Inflammatory macrophage treated with lipopolysaccharide for 4 hours (primary cell): ENCODE data around the gene ACO1.
A peak's percentile ranks its signal among the peaks of the same experiment; 100 is the strongest.

Experiments used
- DNase-seq: peaks from one replicate; pipeline ENCODE4 v3.0.0-alpha.2; 2020

The ACO1 gene

DNA sequence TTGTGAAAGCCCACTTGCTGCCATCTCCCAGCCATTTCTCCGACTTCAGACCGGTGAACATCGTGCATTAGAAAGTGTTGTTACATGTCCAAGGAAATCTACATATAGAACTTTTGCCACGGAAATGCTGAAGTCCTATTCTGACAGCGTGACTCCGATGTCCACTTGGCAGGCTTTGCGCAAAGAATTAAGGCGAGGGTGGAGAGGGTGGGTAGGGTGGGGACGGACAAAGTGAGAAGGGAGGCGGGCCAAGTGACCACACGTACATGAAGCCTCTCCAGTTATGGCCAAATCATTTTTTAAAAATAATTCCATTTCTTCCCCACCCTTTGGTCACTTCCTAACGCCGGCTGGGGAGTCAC is 460 bp upstream of the ACO1 start:
- no peak for DNase-seq

DNA sequence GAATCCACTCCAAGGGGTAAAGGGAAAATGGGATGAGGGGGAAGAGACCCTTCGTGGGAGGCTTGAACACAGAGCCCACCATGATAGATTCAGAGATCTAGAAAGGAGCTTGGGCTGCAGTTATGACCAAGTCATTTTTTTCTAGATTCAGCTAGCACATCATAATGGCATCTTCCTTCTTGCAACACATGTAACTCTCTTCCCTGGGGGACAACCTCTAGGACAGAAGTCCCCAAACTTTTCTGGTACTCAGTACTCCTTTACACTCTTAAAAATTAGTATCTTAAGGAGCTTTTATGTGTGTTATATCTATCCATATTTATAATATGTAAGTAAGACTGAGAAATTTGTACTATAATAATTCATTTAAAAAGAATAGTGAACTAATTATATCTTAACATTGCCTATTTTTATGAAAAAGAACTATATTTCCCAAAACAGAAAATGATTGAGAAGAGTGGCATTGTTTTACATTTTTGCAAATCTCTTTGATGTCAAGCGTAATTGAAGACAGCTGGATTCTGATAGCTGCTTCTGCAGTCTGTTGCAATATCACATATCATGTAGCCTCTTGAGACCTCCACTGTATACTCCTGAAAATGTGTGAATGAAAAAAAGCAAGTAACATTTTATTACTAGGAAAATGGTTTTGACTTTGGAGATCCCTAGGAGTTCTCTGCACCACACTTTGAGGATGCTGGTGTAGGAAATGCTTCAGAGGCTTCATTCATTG is 875 bp downstream of the ACO1 start:
- peak; percentile 22 for DNase-seq

DNA sequence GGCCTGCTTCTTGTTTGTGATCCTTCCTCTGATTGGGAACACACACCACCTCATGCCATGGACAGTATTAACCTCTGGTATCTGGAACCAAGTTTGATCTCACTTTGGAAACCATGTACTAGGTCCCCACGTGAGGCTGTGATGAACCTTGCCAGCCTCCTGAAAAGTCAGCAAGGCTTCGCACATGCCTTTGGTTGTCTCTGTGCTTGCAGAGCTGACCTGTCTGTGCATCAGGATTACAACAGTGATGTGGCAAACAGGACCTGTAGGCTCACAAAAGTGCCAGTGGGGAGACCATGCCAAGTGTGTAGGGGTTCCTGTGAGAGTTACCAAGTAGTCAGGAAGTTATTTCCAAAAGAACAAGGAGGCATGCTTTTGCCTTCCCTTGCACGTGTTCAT is 1.4 kb downstream of the ACO1 start:
- DNase-seq, result no peak

DNA sequence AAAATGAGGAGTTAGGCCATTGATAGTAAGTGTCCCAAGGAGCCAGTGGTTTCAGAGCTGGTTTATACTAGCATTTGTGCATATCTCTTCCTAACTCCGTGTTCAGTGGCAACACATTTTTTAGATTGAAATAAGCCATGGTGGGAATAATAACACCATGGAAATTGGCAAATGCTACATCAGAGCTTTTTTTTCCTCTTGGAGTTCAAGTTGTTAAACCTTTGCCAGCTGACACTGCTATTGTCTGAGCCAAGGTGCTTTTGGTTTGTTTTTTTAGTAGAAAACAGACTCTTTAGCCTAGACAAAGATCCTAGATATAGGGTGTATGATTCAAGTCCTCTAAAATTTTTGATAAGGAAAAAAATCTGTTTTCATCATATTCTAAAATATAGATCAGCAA is 2.8 kb downstream of the ACO1 start:
- no peak for DNase-seq

DNA sequence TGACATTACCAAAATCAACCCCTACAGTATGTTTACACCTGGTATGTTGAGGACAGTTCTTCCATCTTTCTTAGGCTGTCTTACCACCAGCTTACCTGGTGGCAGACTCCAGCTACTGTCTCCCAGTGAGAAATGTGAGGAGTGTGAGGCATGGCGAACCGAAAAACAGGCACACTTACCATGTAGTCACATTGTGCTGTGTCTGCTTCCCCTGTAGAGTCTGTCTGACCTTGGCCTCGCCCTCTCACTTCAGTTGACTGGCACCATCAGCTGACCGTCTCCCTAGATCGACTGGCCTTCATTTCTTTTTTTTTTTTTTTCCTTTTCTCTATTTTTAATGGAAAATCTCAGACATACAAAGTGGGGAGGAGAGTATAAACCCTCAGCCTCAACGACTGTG is 4.9 kb downstream of the ACO1 start:
- no peak for DNase-seq

DNA sequence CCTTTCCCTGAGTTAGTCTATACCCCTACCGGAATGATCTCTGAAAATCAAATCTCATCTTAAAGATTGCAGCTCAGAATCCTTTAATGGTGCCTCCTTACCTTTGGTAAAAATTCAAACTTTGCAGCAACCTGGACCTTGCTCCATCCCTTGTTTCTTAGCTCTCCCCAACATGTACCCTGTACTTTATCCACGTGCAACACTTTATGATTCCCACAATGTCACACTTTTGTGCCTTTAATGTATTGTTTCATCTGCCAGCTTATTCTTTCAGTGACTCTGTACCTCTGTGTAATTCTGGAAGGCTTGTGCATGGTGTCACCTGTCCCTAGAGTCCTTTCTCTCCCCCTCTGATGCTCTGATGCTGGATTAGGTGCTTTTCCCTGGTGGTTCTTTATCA is 9.5 kb downstream of the ACO1 start:
- no peak for DNase-seq

DNA sequence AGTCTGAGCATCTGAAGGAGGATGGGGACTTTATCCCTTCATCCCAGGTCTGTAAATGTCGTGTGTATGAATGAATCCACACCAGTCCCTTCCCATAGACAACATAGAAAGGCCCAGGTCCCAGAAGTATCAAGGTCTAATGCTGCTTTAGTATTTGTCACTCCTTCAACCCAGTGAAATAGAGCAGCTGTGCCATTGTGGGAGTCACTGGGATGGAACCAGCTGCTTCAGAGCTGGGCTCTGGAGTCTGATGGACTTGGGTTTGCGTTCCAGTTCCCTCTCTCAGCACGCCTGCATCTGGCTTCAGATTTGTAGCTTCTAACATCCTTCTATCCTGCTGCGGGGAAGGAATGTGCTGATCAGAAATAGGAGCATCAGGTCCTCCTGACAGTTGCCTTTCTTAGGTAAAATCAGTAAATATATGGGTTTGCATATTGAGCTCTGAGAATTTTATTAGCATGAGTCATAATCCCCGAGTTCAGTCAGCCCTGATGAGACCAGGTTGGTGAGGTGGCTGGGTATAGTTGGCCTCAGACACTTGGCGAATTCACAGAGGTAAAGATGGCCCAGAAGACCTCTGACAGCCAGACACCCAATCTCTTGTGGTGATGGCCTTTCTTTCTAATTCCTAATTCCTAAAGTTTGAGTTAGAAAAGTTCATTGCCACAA is 10.1 kb downstream of the ACO1 start:
- no peak for DNase-seq

DNA sequence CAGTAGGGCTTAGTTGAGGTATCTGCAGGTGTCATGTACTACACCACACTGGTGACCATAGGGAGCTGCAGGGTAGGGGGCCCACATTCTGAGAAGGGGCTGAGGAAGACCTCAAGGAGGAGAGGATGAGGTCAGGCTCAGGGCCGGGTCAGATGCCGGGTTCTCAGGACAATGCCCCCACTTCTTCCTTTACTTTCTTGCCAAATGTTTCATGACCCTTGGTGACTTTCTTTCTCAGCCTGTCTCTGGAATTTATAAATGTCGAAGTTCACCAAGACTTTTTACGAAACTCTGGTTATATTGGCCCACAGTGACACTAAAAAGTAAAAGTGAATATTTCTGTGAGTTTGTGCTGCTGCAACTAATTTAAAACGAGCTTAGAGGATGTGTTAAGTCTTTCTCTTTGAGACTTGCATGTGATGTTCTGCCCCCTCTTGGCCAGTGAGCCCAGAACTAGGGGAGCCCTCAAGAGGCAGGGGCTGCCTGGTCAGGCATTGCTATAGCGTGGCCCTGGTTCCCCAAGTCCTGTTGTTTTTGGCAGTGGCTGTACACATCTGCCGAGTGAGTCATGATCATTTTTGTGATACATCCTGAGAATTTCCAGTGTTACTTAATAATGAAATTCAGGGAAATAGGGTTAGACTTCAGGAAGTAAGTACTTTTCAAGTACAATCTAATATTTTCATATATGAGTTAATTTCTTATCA is 11.2 kb downstream of the ACO1 start:
- DNase-seq, result peak; percentile 94

DNA sequence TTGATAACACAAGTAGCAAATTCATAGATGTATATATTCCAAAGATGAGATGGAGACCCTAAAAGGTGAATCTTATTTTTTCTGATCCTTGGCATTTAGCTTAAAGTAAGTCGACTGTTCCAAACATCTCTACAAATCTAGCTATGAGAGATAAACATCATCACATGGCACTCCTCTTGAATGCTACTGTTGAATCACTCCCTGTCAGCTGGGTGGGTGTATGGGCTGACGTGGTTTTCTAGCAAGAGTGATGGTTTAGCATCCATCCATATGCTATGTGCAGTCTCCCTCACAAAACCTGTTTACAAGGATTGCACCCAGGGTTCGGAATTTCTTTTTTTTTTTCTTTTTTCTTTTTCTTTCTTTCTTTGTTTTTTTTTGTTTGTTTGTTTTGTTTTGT is 13.8 kb downstream of the ACO1 start:
- peak; percentile 63 for DNase-seq

DNA sequence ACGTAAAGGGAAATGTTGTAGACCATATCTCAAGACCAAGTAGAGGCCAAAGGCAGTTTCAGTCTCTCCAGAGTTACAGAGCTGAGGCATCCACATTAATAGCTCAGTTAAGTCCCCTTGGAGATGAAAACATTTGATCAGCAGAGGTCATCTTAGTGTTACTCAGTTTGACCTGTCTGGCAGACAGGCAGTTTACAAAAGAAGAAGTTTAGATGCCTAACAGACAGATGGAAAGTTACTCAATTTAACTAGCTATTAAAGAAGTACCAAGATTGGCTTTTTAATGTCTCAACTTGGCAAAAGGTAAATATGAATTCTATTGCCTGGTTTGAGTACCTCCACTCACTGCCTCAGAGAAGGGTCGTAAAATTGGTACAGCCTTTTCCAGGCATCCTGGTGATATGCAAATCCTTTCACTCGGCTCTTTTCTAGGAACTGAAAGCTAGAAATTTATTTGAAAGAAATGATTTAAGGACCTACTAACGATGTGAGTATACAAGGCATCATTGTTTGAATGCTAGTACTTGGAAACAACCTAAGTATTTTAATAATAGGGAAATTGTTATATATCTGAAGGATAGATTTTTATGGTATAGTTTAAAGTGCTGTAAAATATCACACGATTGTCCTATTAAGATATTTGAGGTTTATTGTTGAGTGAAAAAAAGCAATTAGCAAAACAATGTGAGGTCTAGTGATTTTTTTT is 14.8 kb downstream of the ACO1 start:
- peak; percentile 71 for DNase-seq

DNA sequence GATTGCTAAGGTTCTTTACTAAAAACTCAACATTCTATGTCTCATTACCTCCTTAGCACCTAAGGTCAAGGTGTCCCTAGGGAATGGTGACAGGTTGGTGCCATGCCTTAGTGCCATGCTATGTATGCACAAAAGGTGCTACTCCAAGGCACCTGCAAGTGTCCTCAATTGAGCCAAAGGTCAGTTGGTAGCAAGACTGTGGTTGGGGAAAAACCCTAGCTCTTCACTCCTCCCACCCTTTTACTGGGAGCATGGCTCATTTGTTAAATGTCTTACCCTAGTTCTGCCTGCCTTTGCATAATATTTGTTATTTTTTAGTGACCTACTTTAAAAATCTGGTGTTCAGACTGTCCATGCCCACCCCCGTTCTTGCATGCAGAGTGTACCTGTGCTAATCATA is 17.0 kb downstream of the ACO1 start:
- peak; percentile 63 for DNase-seq

DNA sequence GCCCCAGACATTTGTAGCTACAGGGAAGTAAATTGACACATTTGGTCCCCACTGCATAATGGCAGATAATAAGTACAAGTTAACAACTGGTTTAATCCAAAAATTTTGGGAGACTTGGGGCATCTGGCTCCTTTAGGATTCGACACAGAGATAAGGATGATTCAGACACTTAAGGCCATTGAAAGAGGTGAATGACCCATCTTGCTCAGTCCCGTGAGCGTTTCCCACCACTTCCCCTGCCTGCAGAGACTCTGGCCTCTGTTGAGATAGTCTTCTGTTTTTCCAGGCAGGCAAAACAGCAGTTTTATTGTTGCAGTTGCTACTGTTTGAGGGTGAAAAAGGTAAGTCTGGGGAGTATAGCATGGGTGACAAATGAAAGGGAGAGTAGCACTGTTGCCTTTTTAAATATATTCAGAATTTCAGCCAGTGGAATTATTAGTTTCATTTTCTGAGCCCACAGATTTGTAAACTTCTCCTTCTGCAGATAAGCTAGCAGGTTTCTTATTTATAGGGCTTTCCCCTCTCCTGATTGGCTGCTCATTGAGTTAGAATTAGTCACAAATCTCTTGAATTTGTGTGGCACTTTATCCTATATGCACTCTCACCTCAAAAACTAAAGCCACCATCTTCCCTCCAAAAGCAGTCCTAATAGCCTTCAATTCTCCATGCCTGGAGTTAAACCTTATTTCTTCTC is 19.3 kb downstream of the ACO1 start:
- peak; percentile 69 for DNase-seq

DNA sequence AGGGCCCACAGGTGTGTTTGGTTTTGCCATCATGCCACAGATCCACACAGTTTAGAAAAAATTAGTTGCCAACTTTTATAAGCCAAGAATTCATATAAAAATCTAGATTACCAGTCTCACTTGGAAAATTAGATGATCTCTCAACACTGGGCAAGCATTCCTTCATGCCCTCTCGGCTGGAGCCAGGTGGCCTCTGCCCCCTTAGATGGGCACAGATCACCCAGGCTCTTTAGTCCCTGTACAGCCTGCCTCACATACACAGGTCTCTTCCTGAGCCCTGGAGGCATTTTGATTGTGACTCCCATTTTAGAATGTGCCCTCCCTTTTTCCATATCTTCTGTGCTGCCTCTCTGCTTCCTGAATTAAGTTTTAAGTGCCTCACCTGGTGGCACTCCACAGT is 20.0 kb downstream of the ACO1 start:
- DNase-seq, result no peak

DNA sequence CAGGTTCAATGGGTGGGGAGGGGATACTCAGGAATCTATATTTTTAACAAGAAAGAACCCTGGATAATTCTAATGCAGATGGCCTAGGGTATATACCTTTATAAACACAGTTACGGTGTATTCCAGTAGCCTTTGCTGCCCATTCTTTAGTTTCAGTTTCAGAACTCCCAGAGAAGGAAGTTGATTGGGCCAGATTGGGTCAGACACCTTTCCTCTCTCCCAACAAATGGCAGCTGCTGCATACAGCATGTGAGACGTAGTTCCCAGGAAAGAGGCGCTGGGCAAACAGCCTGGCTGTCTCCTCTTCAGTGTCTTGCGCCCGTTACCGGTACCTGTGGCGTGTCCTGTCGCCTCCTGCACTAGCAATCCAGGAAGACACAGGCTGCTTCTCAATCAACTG is 20.4 kb downstream of the ACO1 start:
- no peak for DNase-seq

DNA sequence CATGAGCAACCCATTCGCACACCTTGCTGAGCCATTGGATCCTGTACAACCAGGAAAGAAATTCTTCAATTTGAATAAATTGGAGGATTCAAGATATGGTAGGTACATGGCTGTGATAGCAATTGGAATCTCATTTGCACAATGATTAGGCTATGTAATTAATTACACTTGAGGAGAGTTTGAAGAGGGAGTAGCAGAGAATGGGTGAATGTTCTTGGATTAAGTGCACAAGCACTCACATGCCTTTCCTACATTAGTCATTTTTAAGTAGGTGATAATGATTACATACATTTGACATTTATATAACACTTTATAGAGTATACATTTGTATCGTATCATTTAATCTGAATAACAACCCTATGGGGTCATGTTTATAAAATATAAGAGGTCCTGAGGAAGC is 21.1 kb downstream of the ACO1 start:
- DNase-seq, result no peak

DNA sequence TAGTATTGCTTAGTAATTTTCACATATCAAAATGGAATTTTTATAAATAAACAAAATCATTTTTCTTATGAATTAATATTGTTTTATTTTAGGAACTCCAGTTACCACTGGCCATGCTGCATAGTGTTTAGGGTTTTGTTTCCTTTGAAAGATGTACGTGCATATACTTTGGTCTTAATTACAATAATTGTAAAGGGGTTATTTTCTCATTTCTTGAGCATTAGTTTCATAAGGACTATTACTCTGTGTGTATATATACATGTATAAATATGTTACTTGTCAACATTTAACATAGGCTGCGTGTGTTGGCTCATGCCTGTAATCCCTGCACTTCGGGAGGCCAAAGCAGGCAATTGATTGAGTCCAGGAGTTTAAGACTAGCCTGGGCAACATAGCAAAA is 21.6 kb downstream of the ACO1 start:
- DNase-seq, result no peak

DNA sequence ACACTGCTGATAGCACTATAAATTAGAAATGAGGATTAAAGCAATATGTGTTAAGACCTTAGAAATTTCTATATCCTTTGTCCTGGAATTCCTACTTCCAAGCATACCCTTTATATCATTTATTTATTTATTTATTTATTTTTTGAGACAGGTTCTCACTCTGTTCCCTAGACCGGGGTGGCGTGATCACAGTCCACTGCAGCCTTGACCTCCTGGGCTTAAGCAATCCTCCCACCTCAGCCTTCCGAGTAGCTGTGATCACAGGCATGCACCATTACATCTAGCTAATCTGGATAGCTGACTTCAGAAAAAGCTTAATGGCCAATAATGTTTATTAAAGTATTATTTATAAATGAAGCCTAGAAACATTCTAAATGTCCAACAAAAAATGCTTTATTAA is 27.3 kb downstream of the ACO1 start:
- no peak for DNase-seq

DNA sequence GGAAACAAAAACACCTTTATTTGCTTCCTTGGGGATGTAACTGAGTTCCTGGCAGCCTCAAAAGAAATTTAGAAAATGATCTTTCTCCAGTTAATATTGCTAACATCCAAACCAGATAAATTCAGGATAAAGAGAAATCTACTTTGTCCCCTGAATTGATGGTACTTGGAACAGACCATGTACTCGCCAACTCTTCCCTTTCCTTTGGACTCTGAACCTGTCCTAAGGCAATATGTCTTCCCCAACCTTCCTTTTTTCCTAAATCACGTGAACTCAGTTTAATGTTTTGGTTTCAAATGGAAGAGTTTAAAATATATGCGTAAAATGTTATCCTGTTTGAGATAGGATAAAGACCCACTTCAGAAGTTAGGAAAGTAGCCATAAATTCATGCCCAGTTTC is 28.0 kb downstream of the ACO1 start:
- DNase-seq, result no peak

DNA sequence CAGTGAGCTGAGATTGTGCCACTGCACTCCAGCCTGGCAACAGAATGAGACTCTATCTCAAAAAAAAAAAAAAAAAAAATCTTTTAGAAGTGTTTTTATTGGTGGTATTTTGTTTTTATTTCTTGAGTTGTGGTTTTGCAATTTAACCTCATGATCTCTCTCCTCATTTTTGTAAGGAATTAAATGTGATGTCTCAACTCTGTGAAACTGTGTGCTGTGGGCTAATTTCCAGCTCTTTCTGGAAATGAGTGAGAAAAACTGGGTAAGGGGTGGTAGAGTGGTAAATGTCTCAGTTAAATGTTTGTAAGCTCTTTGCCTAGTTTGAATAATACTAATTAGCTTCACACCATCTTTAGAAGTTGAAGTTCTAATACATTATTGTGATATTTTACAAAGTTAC is 29.0 kb downstream of the ACO1 start:
- DNase-seq, result no peak

DNA sequence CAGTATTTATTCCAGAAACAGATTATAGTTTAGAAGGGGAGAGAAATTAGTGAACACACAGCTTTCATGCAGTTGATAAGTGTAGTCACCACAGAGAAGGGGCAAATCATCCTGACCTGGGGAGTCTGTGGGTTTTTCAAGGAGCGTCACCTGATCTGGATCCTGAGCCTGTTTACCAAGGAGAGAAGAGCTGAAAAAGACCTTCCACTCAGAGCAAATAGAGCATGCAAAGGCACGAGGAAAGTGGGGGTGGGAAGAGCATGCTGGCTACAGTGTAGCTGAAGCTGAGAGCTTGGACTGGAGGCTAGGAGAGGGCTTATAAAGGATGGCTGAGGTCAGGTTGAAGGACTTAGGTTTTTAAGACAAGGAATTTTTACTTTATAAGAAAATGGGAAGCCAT is 30.4 kb downstream of the ACO1 start:
- no peak for DNase-seq

DNA sequence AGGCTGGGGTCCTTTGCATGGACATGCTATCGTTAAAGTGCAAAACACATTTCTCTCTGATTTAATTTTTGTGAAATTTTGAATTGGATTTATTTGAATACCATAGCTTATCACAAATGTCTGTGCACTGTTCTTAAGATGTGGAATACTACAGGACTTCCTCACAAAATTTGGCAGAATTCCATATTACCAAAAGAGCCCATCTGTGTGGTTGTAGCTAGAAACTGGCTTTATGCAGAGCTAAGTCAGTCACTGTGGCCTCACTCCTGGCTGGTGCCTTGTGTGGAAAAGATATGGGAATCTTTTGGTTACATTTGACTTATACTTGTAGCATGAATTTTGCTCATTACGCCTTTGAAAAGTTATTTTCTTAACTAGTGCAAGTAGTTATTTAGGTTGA is 35.5 kb downstream of the ACO1 start:
- DNase-seq, result no peak

DNA sequence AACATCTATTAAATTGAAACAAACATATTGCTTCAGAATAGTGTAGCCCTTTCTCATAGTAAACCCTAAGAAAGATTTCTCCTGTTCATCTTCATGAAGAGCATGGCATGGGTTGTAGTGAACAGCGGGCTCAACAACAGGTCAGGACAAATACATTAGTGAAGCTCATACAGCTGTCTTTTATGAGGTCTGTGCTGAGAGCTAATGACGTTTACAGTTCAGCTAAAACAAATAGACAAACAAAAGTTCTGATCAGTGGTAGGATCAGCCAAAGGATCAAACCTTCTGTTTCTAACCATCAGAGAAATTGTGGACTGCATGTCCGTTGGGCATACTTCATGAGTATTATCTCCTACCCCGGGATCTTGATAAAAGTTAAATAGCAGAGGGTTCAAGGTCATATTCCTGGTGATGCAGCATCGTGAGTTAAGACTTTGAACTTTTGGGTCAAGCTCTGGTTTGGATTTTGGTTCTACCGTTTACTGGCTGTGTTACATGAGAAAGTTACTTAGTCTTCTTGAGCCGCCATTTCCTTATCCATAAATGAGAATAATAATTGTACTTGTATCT is 37.9 kb downstream of the ACO1 start:
- DNase-seq, result no peak

DNA sequence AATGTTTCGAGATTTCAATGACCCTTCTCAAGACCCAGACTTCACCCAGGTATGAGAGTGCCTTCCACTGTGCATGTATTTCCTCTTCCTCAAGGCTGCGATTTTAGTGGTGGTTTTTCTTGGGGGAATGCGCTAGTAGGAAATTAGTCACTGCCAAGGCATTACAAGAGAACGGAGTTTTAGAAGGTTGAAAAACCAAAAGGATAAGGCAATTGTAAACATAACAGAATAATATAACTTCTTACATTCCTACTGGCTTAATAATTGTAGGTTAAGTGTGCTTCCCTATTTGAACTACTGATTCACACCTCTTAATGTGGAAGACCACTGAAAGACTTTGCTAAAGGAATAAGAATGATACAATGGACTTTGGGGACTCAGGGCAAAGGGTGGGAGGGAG is 38.9 kb downstream of the ACO1 start:
- no peak for DNase-seq
